Chondrocyte (in vitro differentiated cells): ENCODE results near the gene CCNJ. TPM values are rescaled to one million over a fixed set of nuclear protein-coding genes. Genes with fewer than 3 reads are reported as not detected.

Source experiments
- DNase-seq: peaks from one replicate; pipeline ENCODE4 v3.0.0; 2021; ENCODE audit warnings: mixed read lengths, low spot score
- H3K27ac Mint-ChIP-seq: one replicate; pipeline ENCODE4 v1.8.0; 2021; ENCODE audit warnings: mild to moderate bottlenecking, moderate library complexity, mixed read lengths; ENCODE audit not compliant: unreplicated experiment
- H3K27me3 Mint-ChIP-seq: 2 replicates; pipeline ENCODE4 v1.8.0; 2021; ENCODE audit warnings: low read depth, mixed read lengths
- H3K36me3 Mint-ChIP-seq: 2 replicates; pipeline ENCODE4 v1.8.0; 2021; ENCODE audit warnings: low read depth, mixed read lengths
- H3K4me1 Mint-ChIP-seq: 2 replicates; pipeline ENCODE4 v1.8.0; 2021; ENCODE audit warnings: low read depth, mild to moderate bottlenecking, mixed read lengths
- H3K4me3 Mint-ChIP-seq: one replicate; pipeline ENCODE4 v1.8.0; 2021; ENCODE audit warnings: mild to moderate bottlenecking, moderate library complexity, mixed read lengths; ENCODE audit not compliant: unreplicated experiment
- H3K9me3 Mint-ChIP-seq: 2 replicates; pipeline ENCODE4 v1.8.0; 2021; ENCODE audit warnings: low read depth, mixed read lengths
- CTCF ChIP-seq: fragments of 200-600 bp; sonication (generic); IDR thresholded peaks from 2 replicates; pipeline ENCODE4 v1.5.0; 2021; ENCODE audit warnings: antibody characterized with exemption, mild to moderate bottlenecking, moderate library complexity
- microRNA-seq: library from miRNA; unstranded; fragments of <30 nt; microRNA quantifications from one replicate; pipeline ENCODE4 v1.2.0, GENCODE V29; 2020; ENCODE audit warnings: borderline number of aligned reads
- total RNA-seq: library from RNA; stranded (reverse); gene quantifications from 3 replicates; pipeline ENCODE4 v1.2.1, GENCODE V29; 2021

Gene CCNJ
- total RNA-seq, 1 donor from 2014 or later = 7.6 TPM

- no peaks in the 10 kb centered on the region for H3K9me3 Mint-ChIP-seq
- TF ChIP-seq CTCF = no peak
- no peak for DNase-seq
- no peak overlapping the region for H3K27ac Mint-ChIP-seq
- H3K4me1 Mint-ChIP-seq = no peaks in the 10 kb centered on the region
- no peak overlapping the region for H3K4me3 Mint-ChIP-seq
- H3K36me3 Mint-ChIP-seq = no peaks in the 10 kb centered on the region
- peaks cover 46% of the 10 kb centered on the region for H3K27me3 Mint-ChIP-seq
Measured at GRCh38 chr10:96107623-96108038, 64.2 kb downstream of the CCNJ start.

Small RNA genes within 50 kb of the gene (microRNA-seq; reads per million reads assigned to microRNA genes)
- not detected for gene MIR3157

Other genes starting within 250 kb of the CCNJ start
- gene CC2D2B, start 135.6 kb upstream of the CCNJ start, total RNA-seq = 0.30 to 0.54 TPM (median 0.51 TPM) in 3 replicates
- gene ZNF518A, start 86.7 kb downstream of the CCNJ start, total RNA-seq = 10.6 to 20.2 TPM (median 10.9 TPM) in 3 replicates
- not detected in 3 replicates for gene BLNK, start 228.0 kb downstream of the CCNJ start, total RNA-seq